OCI-LY1 (cell line): ENCODE data around the gene NOP14.
"Not testable (repeated sequence)": the region's sequence is repeated elsewhere in the genome, so short reads cannot be mapped to it uniquely, and the experiment has no call there.

Source experiments
- H2AFZ ChIP-seq: fragments of 200-600 bp; sonication (generic), shearing (Covaris generic); 2 replicates; pipeline ENCODE4 v1.6.0; 2014; ENCODE audit warnings: antibody characterized with exemption, mild to moderate bottlenecking, low read length
- H3F3A ChIP-seq: fragments of 200-600 bp; sonication (generic), shearing (Covaris generic); 2 replicates; pipeline ENCODE4 v1.6.0; 2014; ENCODE audit warnings: mild to moderate bottlenecking, antibody characterized with exemption, low read length, moderate library complexity; ENCODE audit not compliant: insufficient read depth
- H3K27ac ChIP-seq: fragments of 200-600 bp; sonication (generic); 2 replicates; pipeline ENCODE4 v1.5.1; 2014; ENCODE audit warnings: low read length, mixed run types, mild to moderate bottlenecking, low read depth; ENCODE audit not compliant: poor library complexity, severe bottlenecking
- H3K27me3 ChIP-seq: fragments of 200-600 bp; sonication (generic); 2 replicates; pipeline ENCODE4 v1.6.0; 2014; ENCODE audit warnings: antibody characterized with exemption, mild to moderate bottlenecking, low read length, moderate library complexity; ENCODE audit not compliant: insufficient read depth
- H3K36me3 ChIP-seq: fragments of 200-600 bp; sonication (generic); 2 replicates; pipeline ENCODE4 v1.6.1; 2014; ENCODE audit warnings: mild to moderate bottlenecking, antibody characterized with exemption, low read length, moderate library complexity, mixed read lengths; ENCODE audit not compliant: insufficient read depth
- H3K4me1 ChIP-seq: fragments of 200-600 bp; sonication (generic); 2 replicates; pipeline ENCODE4 v1.5.1; 2014; ENCODE audit warnings: mild to moderate bottlenecking, low read length, moderate library complexity; ENCODE audit not compliant: insufficient read depth, severe bottlenecking
- H3K4me2 ChIP-seq: fragments of 200-600 bp; sonication (generic), shearing (Covaris generic); 2 replicates; pipeline ENCODE4 v1.6.1; 2014; ENCODE audit warnings: low read length
- H3K4me3 ChIP-seq: fragments of 200-600 bp; sonication (generic); 2 replicates; pipeline ENCODE4 v1.5.1; 2014; ENCODE audit warnings: low read length, low read depth, mild to moderate bottlenecking, mixed read lengths; ENCODE audit not compliant: poor library complexity, severe bottlenecking
- H3K79me2 ChIP-seq: fragments of 200-600 bp; shearing (Covaris generic); 2 replicates; pipeline ENCODE4 v1.6.1; 2016; ENCODE audit warnings: mixed run types, low read length, mixed read lengths; ENCODE audit not compliant: insufficient read depth
- H3K9ac ChIP-seq: fragments of 200-600 bp; sonication (generic), shearing (Covaris generic); 2 replicates; pipeline ENCODE4 v1.6.1; 2014; ENCODE audit warnings: mild to moderate bottlenecking, low read length, mixed read lengths
- H3K9me2 ChIP-seq: fragments of 200-600 bp; sonication (generic), shearing (Covaris generic); 2 replicates; pipeline ENCODE4 v1.6.1; 2014; ENCODE audit warnings: low read depth, mild to moderate bottlenecking, low read length, mixed read lengths
- H3K9me3 ChIP-seq: fragments of 200-600 bp; shearing (Covaris generic); 2 replicates; pipeline ENCODE4 v1.6.1; 2014; ENCODE audit warnings: low read length, mixed read lengths
- H4K20me1 ChIP-seq: fragments of 200-600 bp; sonication (generic), shearing (Covaris generic); 2 replicates; pipeline ENCODE4 v1.6.0; 2016; ENCODE audit warnings: mild to moderate bottlenecking, low read length; ENCODE audit not compliant: insufficient read depth
- CTCF ChIP-seq: fragments of 200-600 bp; sonication (generic), shearing (Covaris generic); IDR thresholded peaks from 2 replicates; pipeline ENCODE4 v1.5.1; 2017; ENCODE audit warnings: mild to moderate bottlenecking, antibody characterized with exemption, low read length, moderate library complexity, mixed read lengths
- EZH2 ChIP-seq: fragments of 200-600 bp; sonication (generic), shearing (Covaris generic); IDR thresholded peaks from 2 replicates; pipeline ENCODE4 v1.8.0; 2017; ENCODE audit warnings: borderline replicate concordance, mixed run types, mild to moderate bottlenecking, antibody characterized with exemption, low read length, moderate library complexity, mixed read lengths

NOP14 gene

DNA sequence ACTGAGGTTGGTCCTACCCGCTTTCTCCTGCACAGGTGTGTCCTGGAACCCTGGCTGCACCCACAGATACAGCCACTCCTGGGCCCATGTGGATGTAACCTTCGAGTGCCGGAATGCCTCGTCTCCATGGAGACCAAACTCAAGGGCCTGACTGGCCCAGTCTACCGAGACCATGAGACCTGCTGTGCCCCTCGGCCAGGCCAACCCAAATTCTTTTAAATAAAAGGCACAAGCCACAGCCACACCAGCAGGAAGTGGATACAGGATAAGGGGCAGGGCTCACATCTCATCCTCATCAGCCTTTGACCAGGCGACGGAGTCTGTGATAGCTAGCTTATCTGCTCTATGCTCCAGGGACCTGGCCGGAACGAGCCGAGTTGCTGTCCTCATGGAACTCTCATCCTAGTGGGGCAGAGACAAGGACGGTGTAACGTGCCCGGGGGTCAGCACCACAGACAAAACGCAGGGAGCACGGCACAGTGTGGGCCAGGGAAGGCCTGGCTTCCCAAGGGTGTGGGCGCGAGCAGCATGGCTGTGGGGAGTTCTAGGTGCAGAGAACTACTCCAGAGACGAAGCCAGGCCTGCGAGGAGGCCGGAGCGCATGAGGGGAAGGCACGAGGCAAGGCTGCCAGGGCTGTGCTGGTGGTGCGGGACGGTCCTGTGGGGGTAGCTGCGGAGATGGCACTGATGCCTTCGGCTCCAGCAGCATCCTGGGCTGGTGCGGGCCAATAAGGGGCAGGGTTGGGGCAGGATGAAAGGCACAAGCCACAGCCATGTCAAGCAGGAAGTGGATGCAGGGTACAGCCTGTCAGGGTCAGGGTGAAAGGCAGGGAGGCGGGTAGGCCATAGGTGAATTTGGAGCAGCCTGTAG lies 22.7 kb downstream of the NOP14 start:
- Histone ChIP-seq H3K27me3 (no peaks in the 10 kb centered on the region), H3K9me3 (no peaks in the 10 kb centered on the region), H3K4me1 (peaks cover 42% of the 10 kb centered on the region), H3K9ac (no peak overlapping the region), H3K9me2 (no peaks in the 10 kb centered on the region), H4K20me1 (no peaks in the 10 kb centered on the region), H3F3A (0 out of 2 replicates have a peak, but pooled peaks cover 3% of the 10 kb centered on the region), H2AFZ (no peak overlapping the region), H3K27ac (no peak overlapping the region), H3K79me2 (no peaks in the 10 kb centered on the region), H3K4me3 (no peak overlapping the region), H3K4me2 (no peak overlapping the region), H3K36me3 (peaks cover 72% of the 10 kb centered on the region)
- no peak for TF ChIP-seq EZH2

DNA sequence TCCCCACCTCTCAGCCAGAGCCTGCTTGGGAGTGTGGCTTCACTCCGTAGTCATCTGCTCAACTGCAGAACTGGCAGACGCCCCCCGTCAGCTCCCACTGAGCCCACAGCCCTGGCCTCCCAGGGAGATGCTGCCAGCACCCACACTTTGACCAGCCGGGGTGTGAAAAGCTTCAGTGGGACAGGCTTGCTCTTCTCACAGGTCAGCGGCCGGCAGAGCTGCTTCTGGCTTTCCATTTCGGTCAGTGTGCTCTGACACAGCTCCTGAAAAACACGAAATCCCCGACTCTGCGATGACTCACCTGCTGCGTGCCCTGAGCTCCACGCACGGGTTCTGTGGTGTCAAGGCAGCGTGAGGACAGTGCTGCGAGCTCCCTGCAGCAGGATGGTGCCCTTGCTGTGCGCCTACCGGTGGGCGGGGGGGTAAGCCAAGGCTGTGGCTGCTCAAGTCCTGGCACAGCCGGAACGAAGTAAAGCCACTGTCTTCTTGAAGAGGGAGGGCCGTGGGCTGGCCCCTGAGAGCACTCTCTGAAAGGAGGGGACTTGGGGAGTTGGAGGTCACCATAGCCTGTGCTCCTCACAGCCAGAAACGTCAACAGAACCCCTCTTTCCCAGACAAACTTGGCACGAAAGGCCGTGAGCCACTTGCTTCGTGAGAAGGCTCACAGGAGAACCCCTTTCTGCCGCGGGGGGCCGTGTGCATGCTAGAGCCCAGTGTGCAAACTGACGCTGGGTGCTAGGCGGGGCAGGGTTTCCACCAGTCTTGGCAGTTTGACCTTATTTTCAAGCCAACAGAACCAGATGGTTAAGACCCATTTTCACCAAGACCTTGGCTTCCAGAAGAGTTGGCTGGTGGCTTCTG lies 23.6 kb downstream of the NOP14 start:
- no peak overlapping the region for H3K27ac ChIP-seq
- peaks cover 43% of the 10 kb centered on the region for H3K4me1 ChIP-seq
- no peaks in the 10 kb centered on the region for H3K27me3 ChIP-seq
- no peaks in the 10 kb centered on the region for H3K9me3 ChIP-seq
- no peak overlapping the region for H3K4me3 ChIP-seq
- no peak for TF ChIP-seq CTCF
- TF ChIP-seq EZH2: no peak
- H3K4me2 ChIP-seq: no peak overlapping the region
- H3F3A ChIP-seq: 0 out of 2 replicates have a peak, but pooled peaks cover 3% of the 10 kb centered on the region
- H4K20me1 ChIP-seq: no peaks in the 10 kb centered on the region
- no peak overlapping the region for H3K9ac ChIP-seq
- no peaks in the 10 kb centered on the region for H3K9me2 ChIP-seq
- H3K79me2 ChIP-seq: no peaks in the 10 kb centered on the region
- H3K36me3 ChIP-seq: peaks cover 65% of the 10 kb centered on the region
- no peak overlapping the region for H2AFZ ChIP-seq

DNA sequence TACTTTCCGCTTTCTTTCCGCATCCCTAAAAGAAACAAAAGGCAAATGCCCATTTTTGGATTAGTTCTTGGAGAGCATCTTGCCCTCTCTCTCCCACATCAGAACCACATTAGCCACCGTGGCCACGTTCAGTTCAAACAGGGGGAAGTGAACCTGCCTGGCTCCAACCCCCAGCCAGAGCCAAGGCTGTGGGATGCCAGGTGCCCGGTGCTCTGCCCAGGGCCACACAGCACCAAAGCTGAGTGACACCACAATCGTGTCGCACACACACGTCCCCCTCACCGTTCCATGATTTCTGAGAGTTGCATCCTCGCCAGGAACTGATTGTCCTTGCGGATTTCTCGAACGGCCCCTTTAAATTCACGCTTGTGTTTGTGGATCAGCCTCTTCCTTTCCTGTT lies 24.3 kb downstream of the NOP14 start:
- no peak for TF ChIP-seq EZH2
- TF ChIP-seq CTCF: no peak
- H4K20me1 ChIP-seq: no peaks in the 10 kb centered on the region
- no peak overlapping the region for H2AFZ ChIP-seq

GRCh38 chr4:2938411-2938810 lies 24.8 kb downstream of the NOP14 start:
- H3K27ac ChIP-seq, H3K4me3 ChIP-seq, H3K9me3 ChIP-seq, H3F3A ChIP-seq, H3K4me2 ChIP-seq, H4K20me1 ChIP-seq, H3K9me2 ChIP-seq, H3K9ac ChIP-seq, H2AFZ ChIP-seq, H3K27me3 ChIP-seq, H3K79me2 ChIP-seq: not testable (repeated sequence)
- peaks cover 63% of the 10 kb centered on the region for H3K36me3 ChIP-seq
- peaks cover 48% of the 10 kb centered on the region for H3K4me1 ChIP-seq

More for the DNA sequence above, 24.3 kb downstream of the NOP14 start:
- H3K36me3 ChIP-seq: peaks cover 65% of the 10 kb centered on the region
- no peaks in the 10 kb centered on the region for H3K27me3 ChIP-seq
- H3K9me2 ChIP-seq: no peaks in the 10 kb centered on the region
- H3K9me3 ChIP-seq: no peaks in the 10 kb centered on the region
- H3K4me2 ChIP-seq: no peak overlapping the region
- H3K4me3 ChIP-seq: no peak overlapping the region
- peaks cover 43% of the 10 kb centered on the region for H3K4me1 ChIP-seq
- H3K9ac ChIP-seq: no peak overlapping the region
- H3K27ac ChIP-seq: no peak overlapping the region
- H3F3A ChIP-seq: 0 out of 2 replicates have a peak, but pooled peaks cover 3% of the 10 kb centered on the region
- H3K79me2 ChIP-seq: no peaks in the 10 kb centered on the region
